Measurements from ENCODE around the gene RADIL.

DNA sequence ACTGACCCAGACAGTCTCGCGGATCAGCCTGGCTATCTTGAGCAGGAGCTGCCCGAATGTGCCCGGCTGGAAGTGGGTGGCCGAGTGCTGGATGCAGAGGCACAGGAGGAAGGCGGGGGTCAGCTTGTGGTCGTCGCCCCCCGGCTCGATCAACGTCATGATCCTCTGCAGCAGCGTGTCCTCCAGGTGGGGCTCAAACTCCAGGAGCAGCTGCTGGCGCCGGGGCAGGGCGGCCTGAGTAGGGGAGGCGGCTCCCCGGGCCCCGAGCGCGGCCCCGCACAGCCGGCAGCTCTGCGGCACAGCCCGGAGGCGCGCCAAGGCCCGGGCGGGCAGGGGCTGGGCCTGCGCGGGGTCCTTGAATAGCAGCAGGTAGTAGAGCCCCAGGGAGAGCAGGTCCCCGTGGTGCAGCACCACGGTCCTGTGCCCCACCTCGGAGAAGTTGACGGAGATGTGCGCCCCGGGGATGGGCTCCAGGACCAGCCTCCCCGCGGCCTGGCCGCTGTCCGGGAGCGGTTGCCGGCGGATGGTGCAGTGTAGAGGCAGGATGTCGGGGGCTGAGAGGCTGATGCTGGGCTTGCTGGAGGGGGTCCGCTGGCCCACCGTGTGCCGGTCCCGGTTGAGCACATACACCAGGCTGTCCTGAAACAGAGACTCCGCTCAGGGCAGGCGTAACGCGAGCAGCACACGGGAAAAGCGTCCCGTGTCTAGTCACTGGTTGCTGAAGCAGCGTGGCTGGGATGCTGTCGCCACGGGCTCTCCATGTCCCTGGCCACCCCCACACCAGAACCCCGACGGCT, 48.7 kb downstream of the RADIL start:
- TF ChIP-seq, protein P1, sequence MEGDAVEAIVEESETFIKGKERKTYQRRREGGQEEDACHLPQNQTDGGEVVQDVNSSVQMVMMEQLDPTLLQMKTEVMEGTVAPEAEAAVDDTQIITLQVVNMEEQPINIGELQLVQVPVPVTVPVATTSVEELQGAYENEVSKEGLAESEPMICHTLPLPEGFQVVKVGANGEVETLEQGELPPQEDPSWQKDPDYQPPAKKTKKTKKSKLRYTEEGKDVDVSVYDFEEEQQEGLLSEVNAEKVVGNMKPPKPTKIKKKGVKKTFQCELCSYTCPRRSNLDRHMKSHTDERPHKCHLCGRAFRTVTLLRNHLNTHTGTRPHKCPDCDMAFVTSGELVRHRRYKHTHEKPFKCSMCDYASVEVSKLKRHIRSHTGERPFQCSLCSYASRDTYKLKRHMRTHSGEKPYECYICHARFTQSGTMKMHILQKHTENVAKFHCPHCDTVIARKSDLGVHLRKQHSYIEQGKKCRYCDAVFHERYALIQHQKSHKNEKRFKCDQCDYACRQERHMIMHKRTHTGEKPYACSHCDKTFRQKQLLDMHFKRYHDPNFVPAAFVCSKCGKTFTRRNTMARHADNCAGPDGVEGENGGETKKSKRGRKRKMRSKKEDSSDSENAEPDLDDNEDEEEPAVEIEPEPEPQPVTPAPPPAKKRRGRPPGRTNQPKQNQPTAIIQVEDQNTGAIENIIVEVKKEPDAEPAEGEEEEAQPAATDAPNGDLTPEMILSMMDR (conservative IDR thresholded peaks at IDR 0.05; ENCODE audit: low read depth, low read length) = no peak
- no peak for TF ChIP-seq EZH2 (IDR thresholded peaks at IDR 0.05; ENCODE audit: borderline replicate concordance, low read depth, low read length, poor library complexity, severe bottlenecking)
